Measurements from ENCODE around the gene PRG3. TPM values are rescaled to one million over a fixed set of nuclear protein-coding genes. Genes with fewer than 3 reads are reported as not detected.

The PRG3 gene
- total RNA-seq, 1 donor from 2014 or later, result not detected

DNA sequence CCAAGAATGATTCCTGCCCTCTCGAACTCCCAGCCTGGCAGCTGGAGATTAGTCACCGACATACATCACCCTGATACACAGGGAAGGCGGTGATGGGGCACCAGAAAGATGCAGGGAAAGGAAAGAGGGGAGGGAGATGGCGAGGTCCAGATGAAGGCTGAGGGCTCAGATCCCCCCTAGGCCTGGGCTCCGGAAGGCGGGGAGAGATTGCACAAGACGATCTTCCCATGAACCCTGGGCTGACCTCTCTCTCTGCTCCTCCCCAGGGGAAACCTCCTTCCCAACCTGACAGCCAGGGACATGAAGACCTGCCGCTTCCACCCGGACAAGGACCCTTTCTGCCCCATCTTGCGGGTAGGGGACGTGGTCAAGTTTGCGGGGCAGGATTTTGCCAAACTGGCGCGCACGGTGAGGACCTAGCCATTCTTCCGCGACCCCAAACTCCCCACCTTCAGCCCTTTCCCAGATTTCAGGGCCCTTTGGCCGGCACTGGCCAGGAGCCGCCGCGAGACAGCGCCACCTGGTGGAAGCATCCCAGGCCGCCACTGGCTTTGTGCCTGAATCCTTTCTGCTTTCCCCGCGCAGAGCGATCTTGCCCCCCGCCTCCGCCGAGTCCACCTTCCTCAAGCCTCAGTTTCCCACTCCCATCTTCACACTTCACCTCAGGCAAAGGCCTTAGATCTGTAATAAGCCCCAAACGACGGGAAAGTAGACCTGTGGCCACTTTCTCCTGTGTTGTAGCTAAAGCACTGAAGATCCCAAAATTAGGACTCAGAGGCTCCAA is 31.3 kb downstream of the PRG3 start:
- Mint-ChIP-seq H3K27ac (no peak overlapping the region), H3K9me3 (no peaks in the 10 kb centered on the region), H3K4me3 (no peak overlapping the region), H3K27me3 (ENCODE audit: low read depth) (peaks cover 3% of the 10 kb centered on the region), H3K36me3 (no peaks in the 10 kb centered on the region), H3K4me1 (peaks cover 8% of the 10 kb centered on the region)
- peak; percentile 58 to 86 for DNase-seq (ENCODE audit: low spot score in 2 of 2, unreplicated experiment in 2 of 2)
- TF ChIP-seq, protein P1, sequence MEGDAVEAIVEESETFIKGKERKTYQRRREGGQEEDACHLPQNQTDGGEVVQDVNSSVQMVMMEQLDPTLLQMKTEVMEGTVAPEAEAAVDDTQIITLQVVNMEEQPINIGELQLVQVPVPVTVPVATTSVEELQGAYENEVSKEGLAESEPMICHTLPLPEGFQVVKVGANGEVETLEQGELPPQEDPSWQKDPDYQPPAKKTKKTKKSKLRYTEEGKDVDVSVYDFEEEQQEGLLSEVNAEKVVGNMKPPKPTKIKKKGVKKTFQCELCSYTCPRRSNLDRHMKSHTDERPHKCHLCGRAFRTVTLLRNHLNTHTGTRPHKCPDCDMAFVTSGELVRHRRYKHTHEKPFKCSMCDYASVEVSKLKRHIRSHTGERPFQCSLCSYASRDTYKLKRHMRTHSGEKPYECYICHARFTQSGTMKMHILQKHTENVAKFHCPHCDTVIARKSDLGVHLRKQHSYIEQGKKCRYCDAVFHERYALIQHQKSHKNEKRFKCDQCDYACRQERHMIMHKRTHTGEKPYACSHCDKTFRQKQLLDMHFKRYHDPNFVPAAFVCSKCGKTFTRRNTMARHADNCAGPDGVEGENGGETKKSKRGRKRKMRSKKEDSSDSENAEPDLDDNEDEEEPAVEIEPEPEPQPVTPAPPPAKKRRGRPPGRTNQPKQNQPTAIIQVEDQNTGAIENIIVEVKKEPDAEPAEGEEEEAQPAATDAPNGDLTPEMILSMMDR (IDR thresholded peaks at IDR 0.05; ENCODE audit: unreplicated experiment), result peak; percentile 97

DNA sequence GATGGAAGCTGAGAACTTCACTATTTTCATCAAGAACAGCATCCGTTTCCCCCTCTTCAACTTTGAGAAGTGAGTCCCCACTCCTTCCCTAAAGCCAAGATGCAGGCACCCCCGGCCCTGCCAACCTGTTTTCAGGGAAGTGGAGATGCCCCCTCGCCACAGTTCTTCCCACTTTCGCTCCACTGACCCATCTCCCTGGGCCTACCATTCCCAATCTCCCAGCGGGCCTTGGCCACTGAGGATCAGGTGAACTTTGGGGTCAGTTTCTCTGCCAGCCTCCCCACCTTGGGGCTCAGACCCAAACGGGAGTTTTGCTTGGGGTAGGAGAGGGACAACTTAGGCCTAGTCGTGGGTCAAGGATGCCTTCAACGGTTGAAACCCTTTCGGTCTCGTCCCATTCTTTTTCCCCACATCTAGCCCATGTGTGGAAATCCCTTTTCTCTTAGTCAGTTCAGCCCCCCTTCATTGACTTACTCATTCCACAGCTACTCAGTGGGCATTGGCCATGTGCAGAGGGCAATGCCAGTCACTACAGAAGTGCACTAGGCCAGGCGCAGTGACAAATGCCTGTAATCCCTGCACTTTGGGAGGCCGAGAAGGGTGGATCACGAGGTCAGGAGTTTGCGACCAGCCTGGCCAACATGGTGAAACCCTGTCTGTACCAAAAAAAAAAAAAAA is 32.2 kb downstream of the PRG3 start:
- no peak overlapping the region for H3K27ac Mint-ChIP-seq
- H3K36me3 Mint-ChIP-seq, result no peaks in the 10 kb centered on the region
- TF ChIP-seq, protein P1 (IDR thresholded peaks at IDR 0.05; ENCODE audit: unreplicated experiment), result no peak
- H3K4me3 Mint-ChIP-seq, result no peak overlapping the region
- H3K9me3 Mint-ChIP-seq, result no peaks in the 10 kb centered on the region
- peaks cover 3% of the 10 kb centered on the region for H3K27me3 Mint-ChIP-seq (ENCODE audit: low read depth)
- H3K4me1 Mint-ChIP-seq, result peaks cover 12% of the 10 kb centered on the region
- no peak for DNase-seq (ENCODE audit: low spot score in 2 of 2, unreplicated experiment in 2 of 2)

DNA sequence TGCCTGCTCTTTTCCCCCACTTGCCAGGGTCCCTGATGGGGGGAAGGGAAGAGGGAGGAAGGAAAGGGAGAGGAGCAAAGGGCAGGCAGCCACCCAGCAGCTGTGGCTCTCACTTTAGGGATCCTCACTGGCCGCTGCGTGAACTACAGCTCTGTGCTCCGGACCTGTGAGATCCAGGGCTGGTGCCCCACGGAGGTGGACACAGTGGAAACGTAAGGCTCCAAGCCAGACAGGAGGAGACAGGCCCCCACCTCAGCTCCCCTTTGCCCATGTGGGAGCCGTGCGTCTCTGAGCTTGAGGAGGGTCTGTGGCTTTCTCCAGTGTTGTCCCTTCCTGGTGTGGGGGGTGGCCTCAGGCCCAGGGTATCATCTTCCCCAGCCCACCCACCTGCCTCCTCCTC is 32.9 kb downstream of the PRG3 start:
- no peaks in the 10 kb centered on the region for H3K36me3 Mint-ChIP-seq
- TF ChIP-seq, protein P1 (IDR thresholded peaks at IDR 0.05; ENCODE audit: unreplicated experiment), result no peak
- H3K9me3 Mint-ChIP-seq, result no peaks in the 10 kb centered on the region
- no peak overlapping the region for H3K27ac Mint-ChIP-seq
- DNase-seq (ENCODE audit: low spot score in 2 of 2, unreplicated experiment in 2 of 2), result no peak
- H3K4me3 Mint-ChIP-seq, result no peak overlapping the region
- peaks cover 3% of the 10 kb centered on the region for H3K27me3 Mint-ChIP-seq (ENCODE audit: low read depth)
- H3K4me1 Mint-ChIP-seq, result peaks cover 17% of the 10 kb centered on the region

DNA sequence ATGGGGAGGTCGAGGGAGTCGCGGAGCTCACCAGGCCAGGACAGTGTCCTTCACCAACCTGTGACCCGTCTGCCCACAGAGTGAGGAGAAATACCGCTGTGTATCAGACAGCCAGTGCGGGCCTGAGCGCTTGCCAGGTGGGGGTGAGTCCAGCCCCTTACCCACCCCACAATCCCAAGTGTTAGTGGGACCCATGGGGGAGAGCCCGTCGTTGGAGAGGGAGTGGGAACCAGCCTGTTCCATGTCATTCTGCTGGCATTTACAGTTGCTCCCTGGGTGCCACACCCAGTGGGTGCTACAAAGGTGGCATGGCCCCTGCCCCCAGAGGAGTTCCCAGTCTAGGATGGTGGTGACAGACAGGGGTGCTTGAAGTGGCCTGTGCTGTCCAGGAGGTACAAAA is 33.6 kb downstream of the PRG3 start:
- no peak for DNase-seq (ENCODE audit: low spot score in 2 of 2, unreplicated experiment in 2 of 2)
- no peak overlapping the region for H3K27ac Mint-ChIP-seq

DNA sequence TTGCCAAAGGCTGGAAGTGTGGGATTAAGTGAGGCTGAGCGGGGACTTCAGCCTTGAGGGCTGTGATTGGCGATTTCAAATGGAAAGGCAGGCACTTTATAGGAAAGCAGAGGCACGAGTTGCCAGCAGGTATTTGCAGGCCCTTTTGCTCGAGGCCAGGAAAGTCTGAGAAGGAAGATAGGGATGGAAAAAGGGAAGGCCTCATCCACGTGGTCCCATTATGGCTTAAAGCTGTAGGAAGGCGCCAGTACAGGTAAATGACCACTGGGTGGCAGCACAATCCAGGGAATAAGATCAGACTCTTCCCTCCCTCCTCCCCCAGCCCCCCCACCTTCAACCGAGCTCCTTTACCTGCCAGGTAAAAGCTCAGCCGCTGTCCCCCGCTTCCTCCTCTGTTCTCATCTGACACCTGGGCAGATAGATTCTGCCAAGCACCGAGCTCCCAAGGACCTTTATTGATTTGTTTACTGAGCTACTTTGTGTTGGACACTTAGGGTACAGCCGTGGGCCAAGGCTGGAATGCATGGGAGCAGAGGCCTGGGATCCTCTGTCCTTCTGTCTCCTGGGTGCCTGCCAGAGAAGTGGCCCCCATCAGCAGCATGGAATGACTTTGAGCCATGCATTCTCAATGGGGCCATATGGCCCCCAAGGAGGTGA is 35.3 kb downstream of the PRG3 start:
- peaks cover 21% of the 10 kb centered on the region for H3K4me1 Mint-ChIP-seq

More for the DNA sequence above, 33.6 kb downstream of the PRG3 start:
- Mint-ChIP-seq H3K9me3 (no peaks in the 10 kb centered on the region), H3K4me3 (no peak overlapping the region), H3K27me3 (ENCODE audit: low read depth) (peaks cover 3% of the 10 kb centered on the region), H3K4me1 (peaks cover 21% of the 10 kb centered on the region), H3K36me3 (no peaks in the 10 kb centered on the region)
- TF ChIP-seq, protein P1 (IDR thresholded peaks at IDR 0.05; ENCODE audit: unreplicated experiment), result no peak

More for the DNA sequence above, 35.3 kb downstream of the PRG3 start:
- DNase-seq (ENCODE audit: low spot score in 2 of 2, unreplicated experiment in 2 of 2), result peak; percentile 51 to 68
- H3K36me3 Mint-ChIP-seq, result no peaks in the 10 kb centered on the region
- H3K27me3 Mint-ChIP-seq (ENCODE audit: low read depth), result peaks cover 3% of the 10 kb centered on the region
- peak overlapping the region; percentile 50 for H3K27ac Mint-ChIP-seq
- no peaks in the 10 kb centered on the region for H3K9me3 Mint-ChIP-seq
- H3K4me3 Mint-ChIP-seq, result no peak overlapping the region
- TF ChIP-seq, protein P1 (IDR thresholded peaks at IDR 0.05; ENCODE audit: unreplicated experiment), result peak; percentile 79
